HG03575 (cell line): Measurements from ENCODE around the gene TLCD2.
"Not testable (repeated sequence)": the region's sequence is repeated elsewhere in the genome, so short reads cannot be mapped to it uniquely, and the experiment has no call there.

Source experiments
- ATAC-seq: cut with Tn5 transposase; IDR thresholded peaks from one replicate; pipeline ENCODE4 v1.9.1; 2021; ENCODE audit not compliant: unreplicated experiment, insufficient number of reproducible peaks, low FRiP score; ENCODE audit errors: extremely low read depth

TLCD2 gene

DNA sequence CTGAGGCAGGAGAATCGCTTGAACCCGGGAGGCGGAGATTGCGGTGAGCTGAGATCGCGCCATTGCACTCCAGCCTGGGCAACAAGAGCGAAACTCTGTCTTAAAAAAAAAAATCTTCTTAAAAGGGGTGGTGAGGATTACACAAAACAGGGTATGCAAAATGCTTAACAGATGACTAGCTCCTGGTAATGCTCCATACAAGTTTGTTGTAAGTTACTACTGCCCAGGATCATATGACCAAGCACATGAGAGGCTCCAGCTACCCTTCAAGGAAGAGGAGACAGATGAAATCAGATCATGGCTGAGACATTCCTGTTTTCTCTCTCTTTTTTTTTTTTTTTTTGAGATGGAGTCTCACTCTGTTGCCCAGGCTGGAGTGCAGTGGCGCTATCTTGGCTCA is 11.8 kb upstream of the TLCD2 start:
- ATAC-seq = not testable (repeated sequence)

DNA sequence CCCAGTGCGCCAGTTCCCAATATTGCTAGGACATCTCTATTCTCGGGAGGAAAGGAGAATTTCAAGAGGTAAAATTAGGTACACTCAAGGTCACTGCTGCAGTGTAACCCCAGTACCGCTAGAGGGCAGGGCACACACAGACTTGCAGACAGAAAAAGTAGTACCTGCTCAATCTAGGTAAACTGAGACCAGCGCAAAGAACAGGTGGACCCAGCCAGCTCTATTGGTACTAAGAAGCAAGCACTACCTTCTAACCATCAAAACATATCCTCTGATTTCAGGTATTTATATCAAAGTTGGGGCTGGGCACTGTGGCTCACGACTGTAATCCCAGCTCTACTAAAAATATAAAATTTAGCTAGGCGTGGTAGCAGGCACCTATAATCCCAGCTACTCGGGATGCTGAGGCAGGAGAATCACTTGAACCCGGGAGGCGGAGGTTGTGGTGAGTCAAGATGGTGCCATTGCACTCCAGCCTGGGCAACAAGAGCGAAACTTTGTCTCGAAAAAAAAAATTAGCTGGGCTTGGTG is 10.7 kb upstream of the TLCD2 start:
- ATAC-seq = no peak

DNA sequence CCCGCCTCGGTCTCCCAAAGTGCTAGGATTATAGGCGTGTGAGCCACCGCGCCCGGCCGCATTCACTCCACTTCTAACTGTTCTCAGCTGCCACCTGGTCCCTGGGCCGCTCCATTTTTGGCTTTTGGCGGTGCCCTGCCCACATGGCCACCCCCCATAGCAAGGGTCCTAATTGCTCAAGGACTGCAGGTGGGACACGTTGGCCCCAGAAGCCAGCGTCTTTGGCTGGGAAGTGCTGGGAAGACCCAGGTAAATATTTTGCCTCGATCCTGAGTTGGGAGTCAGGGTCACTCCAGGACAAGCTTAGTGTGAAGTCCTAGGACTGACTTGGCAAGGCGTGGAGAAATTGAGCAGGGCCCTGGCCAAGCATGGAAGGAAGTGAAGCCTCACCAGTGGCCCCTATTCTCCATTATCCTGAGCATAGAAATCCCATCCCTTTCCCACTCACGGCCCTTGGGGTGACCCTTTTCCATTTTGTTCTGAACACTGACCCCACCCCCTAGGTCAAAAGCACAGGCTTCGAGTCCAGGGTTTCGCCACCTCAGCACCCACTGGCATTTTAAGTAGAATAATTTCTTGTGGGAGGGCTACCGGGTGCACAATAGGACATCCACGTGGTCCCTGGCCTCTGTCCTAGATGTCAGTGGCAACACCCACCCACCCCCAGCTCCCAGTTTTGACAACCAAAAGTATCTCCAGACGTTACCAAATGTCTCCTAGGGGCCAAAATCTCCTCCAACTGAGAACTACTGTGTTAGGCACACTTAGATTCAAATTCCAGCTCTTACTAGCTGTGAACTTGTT is 8.4 kb upstream of the TLCD2 start:
- ATAC-seq = no peak

DNA sequence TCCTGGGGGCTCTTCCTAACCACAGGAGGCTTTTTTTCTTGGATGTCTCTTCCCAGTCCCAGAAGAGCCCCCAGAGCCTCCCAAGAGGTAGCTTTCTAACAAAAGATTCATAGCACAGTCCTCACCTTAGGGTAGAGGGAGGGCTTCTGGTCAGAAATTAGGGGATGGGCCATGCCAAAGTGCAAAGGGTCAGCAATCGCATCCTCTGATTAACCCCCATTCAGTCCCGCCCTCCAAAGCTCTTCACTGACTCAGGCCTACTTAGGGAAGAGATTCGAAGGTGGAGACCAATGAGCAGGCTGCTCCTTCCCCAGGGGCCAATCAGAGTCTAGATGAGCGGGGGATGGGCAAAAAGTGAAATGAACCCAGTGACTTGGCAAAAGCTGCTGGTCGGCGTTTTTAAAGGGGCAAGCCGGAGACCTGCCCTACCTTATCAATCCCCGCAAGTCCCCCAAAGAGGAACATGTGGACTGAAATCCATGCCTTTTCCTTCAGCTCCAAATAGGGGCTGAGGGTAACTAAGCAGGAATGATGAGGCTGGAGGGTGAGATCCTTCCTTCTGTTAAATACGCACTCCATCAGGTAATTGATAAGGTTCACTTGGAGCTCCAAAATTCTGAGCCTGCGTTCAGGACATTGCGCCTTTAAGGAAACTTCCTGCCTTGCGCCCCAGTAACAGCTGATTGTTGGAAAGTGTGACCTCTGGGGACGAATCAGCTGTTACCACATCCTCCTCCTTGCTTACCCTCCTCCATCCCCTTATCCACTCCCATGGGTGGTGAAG is 6.9 kb upstream of the TLCD2 start:
- no peak for ATAC-seq

DNA sequence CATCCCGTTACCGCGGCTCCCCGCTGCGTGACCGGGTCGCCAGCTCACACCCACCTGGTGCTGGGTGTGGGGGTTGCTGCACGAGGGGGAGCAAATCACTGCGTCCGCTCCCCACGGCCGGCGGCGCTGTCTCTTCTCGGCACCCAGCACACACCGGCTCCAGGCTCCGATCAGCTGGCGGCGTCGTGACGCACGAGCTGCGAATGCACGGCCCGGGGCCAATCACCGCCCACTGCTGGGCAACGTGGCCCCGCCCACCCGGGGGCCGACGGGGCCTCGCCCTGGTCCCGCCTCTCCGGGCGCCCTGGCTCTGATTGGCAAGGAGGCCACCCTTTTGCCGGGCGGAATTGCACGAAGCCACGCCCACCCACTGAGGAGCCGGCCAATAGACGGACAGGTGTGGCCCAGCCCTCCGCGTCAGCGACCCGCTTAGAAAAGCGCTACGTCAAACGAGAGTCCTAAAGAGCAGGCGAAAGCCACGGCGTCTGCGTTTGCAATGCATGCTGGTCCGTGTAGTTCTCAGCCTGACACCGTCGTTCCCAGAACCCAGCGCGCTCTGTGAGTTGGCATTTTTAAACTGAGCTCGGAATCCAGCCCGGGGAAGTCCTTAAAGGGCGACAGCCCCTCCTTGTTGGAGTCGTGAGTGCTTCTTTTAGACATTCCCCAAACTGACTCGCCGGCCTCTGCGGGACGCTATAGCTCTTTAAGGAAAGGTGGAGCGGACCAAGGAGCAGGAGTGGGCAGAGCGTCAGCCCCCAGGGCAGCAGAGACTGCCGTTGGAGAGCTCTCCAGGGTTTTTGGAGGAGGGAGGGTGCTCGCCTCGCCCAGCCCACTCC is 6.1 kb upstream of the TLCD2 start:
- peak; percentile 56 for ATAC-seq

DNA sequence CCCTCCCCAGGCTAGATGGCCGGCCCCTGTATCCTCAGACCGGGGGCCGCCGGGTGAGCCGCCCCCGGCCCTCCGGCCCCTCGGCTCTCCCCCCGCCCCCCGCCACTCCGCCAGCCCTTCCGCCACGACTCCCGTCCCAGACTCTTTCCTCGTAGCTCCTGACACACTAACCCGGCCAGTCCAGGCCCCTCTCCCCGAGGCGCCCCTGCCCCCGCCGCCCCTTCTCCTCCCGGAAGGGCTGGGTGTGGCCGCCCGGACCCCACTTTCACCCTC is 5.6 kb upstream of the TLCD2 start:
- ATAC-seq = no peak

DNA sequence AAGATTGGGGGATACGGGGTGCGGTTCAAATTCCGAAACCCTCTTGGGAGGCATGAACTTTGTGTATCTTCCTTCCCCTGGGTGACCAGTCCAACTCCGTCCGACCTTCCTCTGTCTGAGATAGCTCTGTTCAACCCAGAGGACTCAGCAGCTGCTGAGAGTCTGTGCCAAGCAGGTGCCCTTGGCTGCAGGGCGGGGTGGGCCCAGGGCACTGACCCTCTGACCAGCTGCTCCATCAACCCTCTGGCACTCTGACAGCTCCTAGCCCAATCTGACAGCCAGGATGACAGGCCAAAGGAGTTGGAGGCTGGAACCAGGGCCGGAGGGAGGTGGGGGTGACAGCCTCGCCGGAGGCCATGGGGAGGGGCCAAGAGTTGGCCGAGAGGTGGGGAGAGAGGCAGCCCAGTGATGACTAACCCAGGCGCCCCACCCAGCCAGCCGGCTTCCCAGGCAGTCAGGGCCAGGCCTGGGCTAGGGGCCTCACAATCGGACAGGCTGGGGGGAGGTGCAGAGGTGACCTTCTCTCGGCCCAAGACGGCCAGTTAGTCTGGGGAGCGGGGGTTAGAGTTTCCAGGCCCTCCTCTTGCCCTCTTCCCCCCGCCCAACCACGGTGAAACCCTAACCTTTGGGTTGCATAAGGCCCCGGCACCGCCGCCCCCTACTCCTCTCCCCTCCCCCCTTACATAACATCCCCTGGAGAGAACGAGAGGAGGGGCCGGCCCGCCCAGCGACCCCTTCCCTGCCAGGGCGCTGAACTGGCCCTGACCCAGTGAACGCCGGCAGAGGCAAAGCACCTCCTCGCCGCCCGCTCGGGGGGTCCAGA is 5.0 kb upstream of the TLCD2 start:
- ATAC-seq = no peak

DNA sequence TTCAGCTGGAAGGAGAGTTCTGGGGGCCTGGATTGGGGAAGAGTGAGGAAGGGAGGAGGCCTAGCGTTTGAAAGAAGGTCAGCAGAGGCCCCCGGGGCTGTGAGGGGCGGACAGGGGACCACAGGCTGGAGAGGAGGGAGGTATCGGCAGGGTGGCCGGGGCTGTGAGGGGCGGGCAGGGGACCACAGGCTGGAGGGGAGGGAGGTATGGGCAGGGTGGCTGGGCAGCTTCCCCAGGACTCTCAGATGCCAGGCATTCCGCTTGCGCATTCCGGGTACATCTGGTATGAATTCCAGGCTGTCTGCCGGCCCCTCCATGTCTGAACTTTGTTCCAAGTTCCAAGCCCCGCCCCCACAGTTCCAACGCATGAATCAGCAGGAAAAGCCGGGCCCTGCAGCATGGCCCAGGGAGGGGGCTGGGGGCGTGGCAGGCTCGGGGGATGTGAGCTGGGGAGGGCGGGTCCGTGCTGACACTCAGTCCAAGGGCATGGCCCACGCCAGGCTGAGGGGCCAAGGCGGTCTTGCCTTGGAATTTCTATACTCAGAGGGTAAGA is 4.3 kb upstream of the TLCD2 start:
- ATAC-seq = no peak

DNA sequence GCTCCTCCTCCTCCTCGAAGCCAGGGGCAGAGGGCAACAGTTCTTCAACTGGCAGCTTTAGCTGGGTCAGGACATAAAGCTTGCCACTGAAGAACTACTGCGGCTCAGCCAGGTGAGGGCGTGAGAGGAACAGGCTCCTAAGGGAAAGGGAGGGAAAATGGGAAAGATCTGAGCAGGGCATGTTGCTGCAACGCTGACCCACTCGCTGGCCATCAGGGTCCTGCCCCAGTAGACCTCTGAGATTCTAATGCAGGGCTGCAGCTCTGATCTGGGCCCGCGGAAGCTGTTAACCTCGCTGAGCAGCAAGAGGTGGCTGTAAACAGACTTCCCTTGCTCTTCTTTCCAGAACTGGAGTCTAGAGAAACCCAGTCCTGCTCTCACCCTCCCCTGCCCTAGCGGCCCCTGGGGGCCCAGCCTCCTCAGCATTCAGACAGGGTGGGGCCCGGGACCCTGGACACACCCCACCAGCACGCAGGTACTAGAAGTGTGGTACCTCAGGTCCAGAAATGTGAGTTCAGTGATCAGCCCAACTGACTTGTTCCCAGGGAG is 3.8 kb upstream of the TLCD2 start:
- ATAC-seq = no peak

DNA sequence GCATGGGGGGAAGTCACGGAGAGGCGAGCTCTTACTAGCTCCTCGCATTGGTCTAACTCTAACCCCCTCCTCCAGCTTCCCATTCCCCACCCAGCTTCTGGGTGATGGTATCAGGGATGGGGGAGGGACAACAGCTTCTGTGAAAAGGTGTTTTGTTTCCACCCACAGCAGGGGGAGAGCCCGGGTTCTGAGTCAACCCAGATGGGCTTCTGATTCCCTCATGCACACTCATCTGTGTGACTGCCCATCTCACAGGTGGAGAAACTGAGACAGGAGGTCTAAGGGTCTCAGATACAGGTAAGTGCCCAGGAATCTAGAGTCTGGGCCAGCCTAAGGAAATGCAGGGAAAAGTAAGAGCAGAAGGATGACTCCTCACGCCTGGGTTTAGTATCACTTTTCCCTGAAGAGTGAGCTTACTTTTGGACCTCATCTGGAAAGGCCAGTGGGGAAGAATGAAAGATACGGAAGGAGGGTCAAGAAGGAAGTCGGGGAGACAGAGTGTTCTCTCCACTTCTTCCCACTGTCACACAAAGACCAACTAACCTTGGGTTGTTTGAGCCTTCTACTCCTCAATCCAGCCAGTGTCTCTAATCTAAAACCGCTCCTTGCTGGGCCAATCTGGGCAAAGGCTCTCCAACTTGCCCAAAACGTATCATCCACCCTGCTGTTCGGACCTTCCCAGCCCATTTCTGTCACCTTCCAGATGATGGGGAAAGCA is 3.1 kb upstream of the TLCD2 start:
- ATAC-seq = no peak

DNA sequence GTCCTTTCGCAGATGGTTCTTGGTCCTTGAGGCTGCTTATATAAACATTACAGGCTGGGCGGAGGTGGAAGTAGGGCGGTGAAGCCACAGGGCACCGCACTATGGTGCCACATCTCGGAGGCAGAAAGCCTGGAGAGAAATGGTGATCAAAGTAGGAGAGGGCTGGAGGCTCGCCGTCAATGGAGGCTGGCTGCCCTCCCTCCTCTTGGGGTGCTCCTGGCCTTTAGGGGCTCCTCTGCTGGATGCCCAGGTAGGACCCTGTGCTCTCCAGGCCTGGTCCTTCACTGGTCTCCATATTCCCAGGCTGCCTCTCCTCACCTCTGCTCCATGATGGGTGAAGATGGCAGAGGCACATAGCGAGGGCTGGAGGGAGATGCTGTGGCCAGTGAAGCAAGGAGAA is 2.1 kb upstream of the TLCD2 start:
- no peak for ATAC-seq

DNA sequence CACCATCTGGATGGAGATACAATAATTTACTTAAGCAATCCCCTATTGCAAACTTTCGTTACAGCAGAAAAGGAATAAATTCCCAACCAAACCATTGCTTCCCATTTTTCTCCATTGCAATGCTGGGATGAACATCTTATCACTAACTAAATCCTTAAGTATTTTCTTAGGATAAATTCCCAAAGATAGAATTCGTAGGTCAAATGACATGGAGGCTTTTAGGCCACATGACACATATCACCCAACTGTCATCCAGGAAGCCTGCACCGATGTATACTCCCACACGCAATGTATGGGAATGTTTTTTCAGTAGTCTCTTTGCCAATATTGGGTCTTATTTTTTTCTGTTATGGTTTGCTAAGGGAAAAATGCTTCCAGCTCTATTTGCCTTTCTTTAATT is 1.6 kb upstream of the TLCD2 start:
- no peak for ATAC-seq

DNA sequence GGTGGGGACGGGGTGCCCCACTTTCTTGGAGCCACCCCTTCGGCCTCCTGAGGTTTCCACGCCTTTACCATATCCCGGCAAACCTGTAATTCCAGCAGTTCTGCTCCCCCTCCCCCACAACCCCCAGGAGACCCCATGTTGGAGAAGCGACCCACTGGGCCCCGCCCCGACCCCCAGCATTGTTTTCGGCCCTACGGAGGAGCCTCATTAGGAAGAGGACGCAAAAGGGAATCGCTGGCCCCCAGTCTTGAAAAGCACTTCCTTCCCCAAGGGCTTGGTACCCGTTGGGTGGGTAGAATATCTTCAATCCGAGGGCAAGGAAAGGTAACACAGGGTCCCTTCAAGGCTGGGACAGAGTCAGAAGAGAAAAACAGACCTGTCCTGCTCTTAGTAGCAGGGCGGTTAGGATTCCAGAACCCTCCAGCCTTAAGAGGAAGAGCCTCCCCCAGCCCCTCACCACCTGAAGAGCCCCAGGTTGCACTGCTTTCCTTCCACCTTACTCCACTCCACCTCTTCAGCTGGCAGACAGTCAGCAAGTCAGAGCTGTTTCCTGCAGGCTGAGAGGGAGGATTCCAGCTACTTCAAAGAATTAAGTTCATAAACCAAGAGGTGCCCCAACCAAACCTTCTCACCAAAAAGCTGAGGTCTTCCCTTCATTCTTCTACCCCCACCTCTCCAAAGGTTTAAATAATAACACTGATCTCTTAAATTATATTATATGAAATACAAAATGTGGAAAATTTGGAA is 803 bp upstream of the TLCD2 start:
- no peak for ATAC-seq

DNA sequence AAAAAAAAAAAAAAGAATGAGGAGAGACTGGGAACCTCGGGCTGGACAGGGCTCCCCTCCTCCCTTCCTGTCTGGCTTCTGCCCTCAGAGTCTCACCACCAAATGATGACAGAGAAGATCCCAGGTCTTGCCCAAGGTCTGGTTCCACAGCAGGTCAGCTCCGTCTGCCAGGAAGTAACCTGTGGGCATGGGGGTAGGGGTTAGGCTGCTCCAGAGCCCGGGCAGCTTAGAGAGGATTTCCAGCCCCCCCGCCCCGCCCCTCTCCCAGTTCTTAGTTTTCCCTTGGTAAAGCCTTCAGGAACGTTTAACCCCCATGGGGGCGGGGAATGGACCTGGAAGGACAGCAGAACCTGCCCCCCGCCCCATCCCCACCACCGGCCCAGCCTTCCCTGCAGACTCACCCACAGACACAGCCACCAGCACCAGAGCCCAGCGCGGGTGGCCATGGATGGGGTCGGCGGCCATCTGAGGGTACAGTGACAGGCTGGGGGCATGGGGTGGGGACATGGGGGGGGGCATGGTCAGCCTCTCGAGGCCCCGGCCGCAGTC is 700 bp downstream of the TLCD2 start:
- no peak for ATAC-seq

DNA sequence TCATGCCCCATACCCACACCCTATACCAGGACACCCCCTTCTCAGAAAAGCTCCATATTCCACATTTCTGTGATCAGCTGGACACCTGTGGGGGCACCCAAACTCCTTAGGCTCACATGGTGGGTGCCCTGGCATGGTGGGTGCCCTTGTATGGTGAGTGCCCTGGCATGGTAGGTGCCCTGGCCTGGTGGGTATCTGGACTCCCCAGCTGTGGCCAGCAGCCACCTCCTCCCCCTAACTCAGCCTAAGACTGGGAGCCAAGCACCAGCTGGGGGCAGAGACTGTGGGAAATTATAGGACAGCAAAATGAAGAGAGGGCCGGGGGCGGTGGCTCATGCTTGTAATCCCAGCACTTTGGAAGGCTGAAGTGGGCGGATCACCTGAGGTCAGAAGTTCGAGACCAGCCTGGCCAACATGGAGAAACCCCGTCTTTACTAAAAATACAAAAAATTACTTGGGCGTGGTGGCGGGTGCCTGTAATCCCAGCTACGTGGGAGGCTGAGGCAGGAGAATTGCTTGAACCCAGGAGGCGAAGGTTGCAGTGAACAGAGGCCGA is 1.3 kb downstream of the TLCD2 start:
- ATAC-seq = not testable (repeated sequence)

DNA sequence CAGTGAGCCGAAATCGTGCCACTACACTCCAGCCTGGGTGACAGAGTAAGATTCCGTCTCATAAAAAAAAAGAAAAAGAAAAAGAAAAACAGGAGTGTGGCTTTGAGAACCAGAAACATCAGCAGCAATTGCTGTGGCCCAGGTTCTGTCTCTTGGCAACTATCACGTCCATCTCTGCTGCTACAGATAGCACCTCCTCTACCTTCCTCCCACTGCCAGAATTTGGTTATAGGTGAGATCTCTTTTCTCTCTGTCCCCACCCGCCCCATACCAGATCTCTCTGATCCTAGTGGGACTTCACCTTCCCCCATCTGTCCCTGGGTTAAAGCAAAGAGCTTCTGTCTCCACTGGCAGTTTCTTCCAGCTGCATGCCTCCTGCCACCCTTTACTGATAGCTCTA is 3.1 kb downstream of the TLCD2 start:
- ATAC-seq = no peak

DNA sequence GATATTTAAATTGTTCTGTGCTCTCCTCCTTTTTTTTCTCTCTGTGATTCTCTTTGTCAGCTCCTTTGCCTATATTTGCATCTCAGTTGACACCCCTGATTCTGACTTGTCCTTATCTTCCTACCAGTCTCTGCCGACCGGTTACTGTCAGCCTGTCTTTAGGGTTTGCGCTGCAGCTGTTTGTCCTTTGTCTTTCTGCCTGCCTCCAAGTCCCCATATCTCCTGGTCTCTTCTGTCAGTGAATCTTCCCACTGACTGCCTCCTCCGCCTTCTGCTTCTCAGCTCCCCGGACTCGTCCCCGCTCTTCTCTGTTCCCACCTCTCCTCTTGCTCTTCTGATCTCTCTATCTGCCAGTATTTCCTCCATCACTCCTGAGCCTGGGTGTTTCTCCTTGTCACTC is 5.2 kb downstream of the TLCD2 start:
- ATAC-seq = no peak
